GM18519 (cell line): ENCODE results near the gene GSTM3.
"Not testable (repeated sequence)": the region's sequence is repeated elsewhere in the genome, so short reads cannot be mapped to it uniquely, and the experiment has no call there.

ENCODE experiments used
- ATAC-seq: cut with Tn5 transposase; IDR thresholded peaks from one replicate; pipeline ENCODE4 v1.9.1; 2021; ENCODE audit warnings: mild to moderate bottlenecking, moderate library complexity; ENCODE audit not compliant: unreplicated experiment, low FRiP score

The GSTM3 gene

DNA sequence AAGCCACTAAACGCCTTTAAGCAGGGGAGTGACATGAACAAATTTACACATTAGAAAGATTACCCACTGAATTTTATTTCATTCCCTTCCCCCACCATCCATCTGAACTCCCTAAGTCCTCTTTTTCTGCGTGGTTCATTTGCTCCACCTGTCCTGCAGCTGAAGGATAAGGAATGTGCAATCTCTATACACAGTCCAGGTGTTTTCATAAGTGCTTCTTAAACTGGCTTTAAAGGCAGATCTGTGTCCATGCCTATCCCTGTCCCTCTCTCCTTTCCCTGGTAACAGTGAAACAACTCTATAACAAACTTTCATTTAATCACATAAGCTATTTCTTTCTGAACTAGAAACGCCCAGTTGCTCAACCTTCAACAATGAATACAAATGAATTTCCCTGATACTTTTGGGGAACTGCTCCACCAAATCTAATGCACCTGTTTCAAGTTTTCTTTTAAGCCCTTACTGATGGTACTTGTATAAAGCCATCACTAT, 8.4 kb downstream of the GSTM3 start:
- no peak for ATAC-seq

DNA sequence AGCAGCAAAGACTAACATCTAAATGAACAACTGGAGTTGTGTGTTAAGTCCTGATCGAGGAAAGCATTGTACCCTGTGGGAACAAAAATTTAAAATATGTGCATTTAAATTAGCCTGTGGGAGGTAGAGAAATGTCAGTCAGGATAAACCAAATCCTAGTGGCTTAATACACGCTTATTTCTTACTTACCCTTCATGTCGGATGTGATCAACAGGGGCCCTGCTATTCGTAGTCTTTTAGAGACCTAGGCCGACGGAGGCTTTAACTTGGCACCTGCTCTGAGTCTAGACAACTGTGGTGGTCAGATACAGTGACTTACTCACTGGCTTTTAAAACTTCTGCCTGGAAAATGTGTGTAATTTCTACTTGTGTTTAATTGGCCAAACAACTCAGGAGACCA, 10.2 kb downstream of the GSTM3 start:
- ATAC-seq: no peak

DNA sequence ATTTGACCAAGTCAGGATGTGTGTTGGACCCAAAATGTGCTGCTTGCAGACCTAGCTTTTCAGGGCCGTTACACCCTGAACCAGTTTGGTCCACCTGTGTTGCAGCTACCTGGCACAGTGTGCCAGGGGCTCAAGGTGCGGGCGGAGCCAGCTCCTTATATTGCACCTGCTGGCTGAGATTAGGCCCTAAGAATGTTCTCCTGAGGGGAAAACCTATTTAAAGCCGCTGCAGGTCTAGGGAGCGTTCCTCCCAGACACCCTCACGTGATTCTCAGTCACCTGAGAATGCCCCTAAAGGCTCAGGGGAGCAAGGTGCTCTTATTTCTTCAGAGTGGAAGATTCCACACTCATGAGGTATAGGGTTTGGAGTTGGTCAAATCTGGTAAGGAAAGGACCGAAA, 12.0 kb downstream of the GSTM3 start:
- ATAC-seq: no peak

DNA sequence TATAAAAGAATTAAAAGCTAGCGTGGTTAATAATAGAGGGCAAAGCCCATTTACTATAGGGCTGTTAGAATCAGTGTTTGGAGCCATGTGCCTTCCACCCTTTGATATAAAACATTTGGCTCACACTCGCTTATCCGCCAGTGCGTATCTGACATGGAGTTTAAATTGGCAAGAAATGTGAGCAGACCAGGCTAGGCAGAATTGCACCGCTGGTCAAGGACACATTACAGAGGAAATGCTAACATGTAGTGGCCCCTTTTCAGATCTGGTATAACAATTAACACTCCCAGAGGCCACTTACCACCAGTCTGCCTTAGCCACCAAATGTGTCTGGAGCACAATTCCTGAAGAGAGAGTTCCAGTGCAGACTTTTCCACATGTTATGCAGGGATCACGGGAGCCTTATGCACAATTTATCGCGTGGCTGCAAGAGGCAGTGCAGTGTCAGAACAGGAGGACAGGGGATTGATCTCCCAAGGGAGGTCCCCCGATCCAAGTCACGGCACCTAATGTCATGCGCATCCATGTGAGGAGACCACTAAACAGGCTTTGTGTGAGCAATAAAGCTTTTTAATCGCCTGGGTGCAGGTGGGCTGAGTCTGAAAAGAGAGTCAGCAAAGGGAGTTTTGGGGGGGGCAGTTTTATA, 14.0 kb downstream of the GSTM3 start:
- no peak for ATAC-seq

DNA sequence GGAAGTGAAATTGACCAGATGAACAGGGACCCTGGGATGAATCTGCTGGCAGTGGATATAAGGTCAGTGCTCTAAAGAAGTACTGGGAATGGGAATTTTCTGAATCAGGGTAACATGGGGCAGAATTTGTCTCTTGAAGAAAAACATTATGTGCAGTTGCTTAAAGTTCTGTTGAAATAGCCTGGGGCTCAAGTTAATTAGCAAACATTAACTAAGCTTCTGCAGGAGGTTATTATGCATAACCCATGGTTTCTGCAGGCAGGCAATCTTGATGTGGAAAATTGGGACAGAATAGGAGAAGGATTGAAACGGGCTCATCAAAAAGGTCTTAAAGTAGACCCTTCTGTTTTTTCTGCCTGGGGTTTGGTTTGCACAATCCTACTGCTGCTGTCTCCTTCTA, 14.8 kb downstream of the GSTM3 start:
- ATAC-seq: no peak

DNA sequence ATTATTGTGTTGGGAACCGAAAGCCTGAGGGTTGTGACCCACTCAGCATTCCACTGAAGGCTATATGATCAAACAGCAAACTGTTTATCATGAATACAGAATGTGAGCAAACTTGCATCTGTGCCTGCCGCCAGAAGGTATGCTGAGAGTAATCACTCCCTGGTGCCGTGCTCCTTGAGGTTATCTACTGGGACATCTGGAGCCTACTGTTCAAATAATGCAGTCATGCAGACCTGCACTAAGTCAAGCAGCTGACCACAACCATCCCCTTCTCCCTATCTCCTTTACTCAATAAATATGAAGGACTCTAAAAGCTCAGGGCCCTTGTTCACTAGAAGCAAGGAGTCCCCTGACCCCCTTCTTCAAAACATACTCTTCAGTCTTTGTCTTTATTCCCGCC, 15.3 kb downstream of the GSTM3 start:
- no peak for ATAC-seq

DNA sequence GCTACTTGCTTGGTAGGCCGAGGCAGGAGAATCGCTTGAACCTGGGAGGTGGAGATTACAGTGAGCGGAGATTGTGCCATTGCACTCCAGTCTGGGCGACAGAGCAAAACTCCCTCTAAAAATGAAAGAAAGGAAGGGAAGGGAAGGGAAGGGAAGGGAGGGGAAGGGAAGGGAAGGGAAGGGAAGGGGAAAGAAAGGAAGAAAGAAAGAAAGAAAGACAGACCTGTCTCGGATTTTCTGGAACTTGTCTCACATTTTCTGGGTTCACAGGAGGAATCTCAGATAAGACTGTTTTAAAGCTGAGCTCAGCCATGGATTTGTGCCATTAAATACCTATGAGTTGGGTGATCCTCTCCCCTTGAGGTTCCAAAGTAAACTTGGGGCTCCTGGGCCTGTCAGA, 15.9 kb downstream of the GSTM3 start:
- ATAC-seq: no peak

DNA sequence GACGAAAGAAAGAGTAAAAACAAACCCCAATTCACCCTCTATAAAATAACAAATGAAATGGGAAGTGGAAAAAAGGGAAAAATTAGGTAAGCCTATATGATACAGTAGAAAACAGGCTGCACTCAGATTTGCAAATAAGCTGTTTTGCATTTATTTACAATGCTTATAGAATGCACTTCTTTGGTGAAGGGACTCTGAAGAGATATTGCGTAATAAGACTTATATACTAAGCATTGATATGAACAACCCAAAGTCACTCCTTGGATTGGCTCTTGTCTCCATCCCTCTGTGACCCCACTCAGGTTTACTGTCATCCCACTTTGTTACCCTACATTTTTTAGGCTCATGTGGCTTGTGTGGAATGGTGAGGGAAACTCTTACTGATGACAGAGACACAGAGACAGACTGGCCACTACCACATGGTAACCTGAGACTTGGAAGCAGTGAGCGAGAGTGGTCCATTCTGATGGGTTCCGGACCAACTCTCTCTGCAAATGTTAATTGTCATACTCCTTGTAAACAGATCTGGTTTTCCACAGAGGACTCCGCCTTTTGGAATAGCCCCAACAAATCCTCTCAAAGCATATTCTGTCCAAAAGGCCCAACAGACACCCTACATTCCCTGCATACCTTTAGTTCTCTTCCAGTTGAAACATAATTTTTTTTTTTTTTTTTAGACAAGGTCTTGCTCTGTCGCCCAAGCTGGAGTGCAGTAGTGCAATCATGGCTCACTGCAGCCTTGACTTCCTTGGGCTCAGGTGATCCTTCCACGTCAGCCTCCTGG, 17.7 kb downstream of the GSTM3 start:
- no peak for ATAC-seq

DNA sequence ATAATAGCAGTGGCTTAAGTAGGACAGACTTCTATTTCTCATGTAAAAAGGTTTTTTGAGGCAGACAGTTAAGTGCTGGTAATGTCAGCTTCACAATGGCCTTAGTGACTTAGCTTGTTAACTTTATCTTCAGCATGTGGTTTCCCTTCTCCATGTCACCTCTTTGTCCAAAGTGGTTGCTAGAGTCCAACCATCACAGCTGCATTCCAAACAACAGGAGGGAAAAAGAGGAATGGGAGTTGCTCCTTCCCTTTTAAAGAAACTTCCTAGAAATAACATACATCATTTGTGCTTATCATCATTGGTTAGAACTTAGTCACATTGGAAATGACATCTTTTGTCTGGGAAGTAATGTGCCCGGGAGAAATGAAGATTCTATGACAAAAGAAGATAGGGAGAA, 18.9 kb downstream of the GSTM3 start:
- ATAC-seq: no peak

DNA sequence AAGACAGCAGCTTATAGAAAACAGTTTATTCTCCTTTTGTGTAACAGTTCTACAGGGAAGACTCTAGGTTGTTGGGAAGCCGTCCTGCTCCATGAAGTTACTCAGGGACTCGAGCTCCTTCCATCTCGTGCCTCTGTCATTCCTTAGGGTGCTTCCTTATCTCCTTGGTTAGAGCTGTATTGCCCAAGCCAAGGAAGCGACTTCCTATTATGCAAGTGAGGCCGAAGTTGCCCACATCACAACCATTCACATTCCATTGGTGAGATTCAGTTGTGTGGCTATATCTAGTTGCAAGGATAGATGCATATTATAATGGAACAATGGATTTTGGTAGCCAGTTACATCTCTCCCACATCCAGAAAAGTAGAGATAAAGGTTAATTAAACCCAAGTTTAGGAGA, 19.8 kb downstream of the GSTM3 start:
- no peak for ATAC-seq

DNA sequence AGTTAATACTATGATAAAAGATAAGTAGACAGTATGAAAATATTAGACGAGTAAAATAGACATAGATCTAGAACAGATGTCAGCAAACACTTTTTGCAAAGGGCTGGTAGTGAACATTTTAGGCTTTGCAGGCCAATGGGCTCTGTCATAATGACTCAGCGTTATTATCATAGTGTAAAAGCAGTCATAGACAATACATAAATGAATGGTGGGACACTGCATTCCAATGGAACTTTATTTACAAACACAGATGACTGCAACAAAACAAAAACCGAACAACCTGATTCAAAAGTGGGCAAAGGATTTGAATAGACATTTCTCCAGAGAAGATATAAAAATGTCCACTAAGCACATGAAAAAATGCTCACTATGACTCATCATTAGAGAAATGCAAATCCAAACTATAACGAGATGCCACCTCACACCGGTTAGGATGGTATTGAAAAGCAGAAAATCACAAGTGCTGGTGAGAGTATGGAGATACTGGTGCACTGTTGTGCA, 21.5 kb downstream of the GSTM3 start:
- no peak for ATAC-seq

DNA sequence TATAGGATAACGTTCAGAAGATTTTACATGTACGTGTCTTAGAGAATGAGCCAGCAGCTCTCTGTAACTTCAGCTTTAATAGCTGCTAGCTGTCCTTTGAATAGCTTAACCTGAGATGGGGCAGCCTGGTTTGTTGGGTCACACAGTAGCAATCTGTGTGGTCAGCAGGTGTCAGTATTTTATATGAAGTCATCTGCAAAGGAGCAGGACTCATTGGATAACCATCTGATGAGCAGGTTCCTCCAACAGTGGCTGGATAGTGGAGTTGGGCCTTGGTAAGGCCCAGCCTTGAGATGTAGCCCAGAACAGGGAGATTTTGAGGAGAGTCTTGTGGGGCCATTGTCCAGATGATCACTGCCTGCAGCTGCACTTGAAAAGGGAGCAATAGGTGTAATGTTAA, 22.3 kb downstream of the GSTM3 start:
- no peak for ATAC-seq

DNA sequence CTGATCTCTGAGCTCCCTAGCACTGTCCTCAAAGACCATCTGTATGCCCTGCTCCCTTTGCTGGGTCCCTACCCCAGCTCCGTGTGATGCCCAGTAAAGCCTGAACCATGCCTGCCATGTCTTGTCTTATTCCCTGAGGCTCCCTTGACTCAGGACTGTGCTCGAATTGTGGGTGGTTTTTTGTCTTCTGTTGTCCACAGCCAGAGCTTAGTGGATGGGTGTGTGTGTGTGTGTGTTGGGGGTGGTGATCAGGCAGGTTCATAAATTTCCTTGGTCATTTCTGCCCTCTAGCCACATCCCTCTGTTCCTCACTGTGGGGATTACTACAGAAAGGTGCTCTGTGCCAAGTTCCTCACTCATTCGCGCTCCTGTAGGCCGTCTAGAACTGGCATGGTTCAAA, 23.1 kb downstream of the GSTM3 start:
- no peak for ATAC-seq

DNA sequence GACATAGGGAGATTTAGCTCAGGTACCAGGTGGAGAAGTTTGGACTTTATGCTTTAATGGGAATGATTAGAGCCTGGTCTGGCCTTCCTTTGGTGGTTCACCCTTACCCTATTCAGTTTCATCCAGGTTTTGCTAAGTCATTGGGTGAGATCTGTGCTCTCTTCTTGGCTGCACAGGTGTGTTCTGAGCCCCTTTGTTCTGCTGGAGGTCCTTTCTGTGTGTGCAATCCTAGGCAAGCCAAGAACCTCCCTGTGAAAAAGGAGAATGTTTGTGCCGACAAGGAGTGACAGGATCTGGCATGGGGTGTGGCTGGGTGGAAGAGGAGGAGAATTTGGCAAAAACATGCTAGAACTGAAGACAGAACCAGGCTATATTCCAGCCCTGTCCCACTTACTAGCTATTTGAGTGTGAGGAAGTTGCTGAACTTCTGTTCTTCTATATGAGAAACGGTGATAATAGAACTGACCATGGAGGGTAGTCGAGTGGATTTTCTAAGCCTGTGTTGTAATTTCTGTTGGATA, 24.2 kb downstream of the GSTM3 start:
- ATAC-seq: no peak

DNA sequence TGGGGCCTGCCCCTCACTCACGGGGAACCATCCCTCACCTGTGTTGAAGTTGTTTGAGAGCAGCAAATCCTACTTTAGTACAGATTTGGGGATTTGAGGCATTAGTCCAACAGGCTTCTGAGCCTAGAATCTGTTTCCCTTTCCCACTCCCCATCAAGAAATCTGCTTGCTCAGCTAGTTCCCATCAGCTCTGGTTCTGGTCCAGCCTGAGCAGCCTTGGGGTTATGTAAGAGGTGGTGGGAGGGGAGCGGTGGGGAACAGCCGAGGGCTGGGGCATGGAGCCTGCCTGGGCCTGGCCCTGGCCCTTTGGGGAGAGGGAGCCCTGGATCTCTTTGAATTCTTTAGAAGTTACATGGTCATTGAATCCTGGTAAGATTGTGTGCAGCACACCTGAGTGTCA, 24.7 kb downstream of the GSTM3 start:
- no peak for ATAC-seq

DNA sequence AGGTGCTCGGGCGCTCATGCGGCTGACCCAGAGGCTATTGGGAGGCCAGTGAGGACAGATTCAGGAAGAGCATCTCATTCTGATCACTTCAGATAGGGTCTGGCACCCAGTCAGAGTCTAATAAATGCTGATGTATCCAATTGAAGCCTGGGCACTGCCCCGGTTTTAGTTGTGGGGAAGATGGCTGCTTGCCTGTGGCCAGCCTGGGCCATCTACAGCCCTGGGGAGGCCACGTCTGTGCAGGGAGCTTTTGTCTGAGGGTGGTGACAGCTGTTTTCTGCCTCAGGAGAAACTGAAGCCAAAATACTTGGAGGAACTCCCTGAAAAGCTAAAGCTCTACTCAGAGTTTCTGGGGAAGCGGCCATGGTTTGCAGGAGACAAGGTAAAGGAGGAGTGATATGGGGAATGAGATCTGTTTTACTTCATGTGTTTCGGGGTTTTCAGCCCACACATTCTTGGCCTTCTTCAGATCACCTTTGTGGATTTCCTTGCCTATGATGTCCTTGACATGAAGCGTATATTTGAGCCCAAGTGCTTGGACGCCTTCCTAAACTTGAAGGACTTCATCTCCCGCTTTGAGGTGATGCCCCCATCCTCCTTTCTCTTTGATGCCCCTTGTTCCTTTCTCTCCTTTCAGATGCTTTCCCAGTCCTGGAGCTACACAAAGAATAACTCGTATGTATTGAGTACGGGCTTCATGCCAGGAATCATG, 26.0 kb downstream of the GSTM3 start:
- ATAC-seq: no peak

DNA sequence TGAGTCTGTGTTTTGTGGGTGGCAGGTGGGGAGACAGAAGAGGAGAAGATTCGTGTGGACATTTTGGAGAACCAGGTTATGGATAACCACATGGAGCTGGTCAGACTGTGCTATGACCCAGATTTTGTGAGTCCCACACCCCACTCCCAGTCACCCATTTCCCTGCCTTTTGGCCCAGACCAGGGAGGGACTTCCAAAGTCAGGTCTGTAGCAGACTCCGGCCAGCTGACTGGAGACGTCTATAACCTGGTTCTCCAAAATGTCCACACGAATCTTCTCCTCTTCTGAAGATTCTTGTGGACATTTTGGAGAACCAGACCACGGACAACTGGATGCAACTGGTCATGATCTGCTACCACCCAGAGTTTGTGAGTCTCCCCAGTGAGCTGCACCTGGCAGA, 27.2 kb downstream of the GSTM3 start:
- no peak for ATAC-seq

DNA sequence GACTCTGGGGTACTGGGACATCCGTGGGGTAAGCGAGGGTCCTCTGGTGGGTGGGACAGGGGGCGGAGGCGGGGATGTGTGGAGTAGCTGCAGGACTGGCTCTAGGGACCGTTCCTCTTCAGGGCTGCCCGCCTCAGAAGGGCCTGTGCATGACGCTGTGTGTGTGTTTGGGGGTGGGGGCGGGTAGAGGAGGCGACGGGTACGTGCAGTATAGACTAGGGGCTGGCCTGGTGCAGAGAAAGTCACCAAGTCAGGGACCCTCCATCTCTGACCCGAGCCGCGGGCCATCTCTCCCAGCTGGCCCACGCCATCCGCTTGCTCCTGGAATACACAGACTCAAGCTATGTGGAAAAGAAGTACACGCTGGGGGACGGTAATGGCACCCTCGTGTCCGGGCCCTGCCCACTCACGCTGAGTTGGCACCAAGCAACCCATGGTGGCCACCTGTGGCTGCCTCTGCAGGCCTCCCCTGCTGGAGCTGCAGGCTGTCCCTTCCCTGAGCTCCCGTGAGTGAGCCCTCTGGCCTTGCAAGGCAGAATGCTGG, 28.4 kb downstream of the GSTM3 start:
- ATAC-seq: no peak

DNA sequence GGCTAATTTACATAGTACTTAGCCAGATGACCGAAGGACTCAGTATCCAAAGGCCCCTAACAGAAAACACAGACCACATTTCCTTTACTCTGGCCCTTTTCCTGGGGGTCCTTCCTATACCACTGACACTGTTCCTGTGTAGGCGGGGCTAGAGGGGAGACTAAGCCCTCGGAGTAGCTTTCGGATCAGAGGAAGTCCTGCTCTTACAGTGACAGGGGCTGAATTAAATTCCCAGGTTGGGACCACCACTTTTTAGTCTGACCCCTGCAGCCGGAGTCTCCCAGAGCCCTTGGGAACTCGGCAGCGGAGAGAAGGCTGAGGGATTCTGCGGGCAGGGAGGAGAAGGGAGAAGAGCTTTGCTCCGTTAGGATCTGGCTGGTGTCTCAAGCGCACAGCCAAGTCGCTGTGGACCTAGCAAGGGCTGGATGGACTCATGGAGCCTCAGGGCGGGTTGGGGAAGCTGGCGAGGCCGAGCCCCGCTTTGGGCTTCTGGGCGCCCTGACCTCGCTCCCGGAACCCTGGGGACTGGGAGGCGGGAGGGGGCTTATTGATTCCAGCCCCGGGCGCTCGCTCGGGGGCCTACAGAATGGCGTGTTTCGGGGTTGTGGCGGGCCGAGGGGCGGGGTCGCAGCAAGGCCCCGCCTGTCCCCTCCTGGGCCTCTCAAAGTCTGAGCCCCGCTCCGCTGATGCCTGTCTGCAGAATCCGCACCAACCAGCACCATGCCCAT, 29.1 kb downstream of the GSTM3 start, which contains the start of gene GSTM5:
TSS of gene GSTM5 (plus strand) at position 659 of the 728 bp plus-strand sequence. CDS start at position 721, 62 bp downstream.
- ATAC-seq: not testable (repeated sequence)

DNA sequence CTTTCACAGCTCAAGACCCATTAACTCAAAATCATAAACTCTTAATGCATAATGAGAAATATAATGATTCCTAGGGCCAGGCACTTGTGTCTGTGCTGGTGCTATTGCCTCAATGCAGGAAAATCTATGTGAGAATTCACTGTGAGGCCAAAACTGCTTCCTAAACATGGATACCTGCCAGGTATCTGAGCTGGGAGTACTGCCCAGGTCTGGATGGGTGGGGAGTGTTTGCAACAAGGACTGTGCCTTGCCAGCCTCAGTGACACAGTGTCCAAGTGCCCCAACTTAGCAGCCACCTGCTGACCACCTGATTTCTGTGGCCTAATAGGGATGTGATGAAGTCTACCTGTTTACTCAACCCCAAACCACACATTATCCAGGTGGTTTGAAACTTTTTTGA, 31.0 kb downstream of the GSTM3 start:
- ATAC-seq: not testable (repeated sequence)
